A549 treated with Mapracorat at 1 μM for 4 hours (cell line): ENCODE data around the gene PREP. TPM values are rescaled to one million over a fixed set of nuclear protein-coding genes. Genes with fewer than 3 reads are reported as not detected.

ENCODE experiments used
- total RNA-seq: library from RNA; stranded (reverse); fragments of 200-300 nt; extraction: Qiagen RNA extraction; gene quantifications from 5 replicates; pipeline ENCODE4 v1.2.3, GENCODE V29; 2022

Gene PREP
- total RNA-seq = 34.2 to 35.7 TPM (median 35.2 TPM) in 5 replicates

DNA sequence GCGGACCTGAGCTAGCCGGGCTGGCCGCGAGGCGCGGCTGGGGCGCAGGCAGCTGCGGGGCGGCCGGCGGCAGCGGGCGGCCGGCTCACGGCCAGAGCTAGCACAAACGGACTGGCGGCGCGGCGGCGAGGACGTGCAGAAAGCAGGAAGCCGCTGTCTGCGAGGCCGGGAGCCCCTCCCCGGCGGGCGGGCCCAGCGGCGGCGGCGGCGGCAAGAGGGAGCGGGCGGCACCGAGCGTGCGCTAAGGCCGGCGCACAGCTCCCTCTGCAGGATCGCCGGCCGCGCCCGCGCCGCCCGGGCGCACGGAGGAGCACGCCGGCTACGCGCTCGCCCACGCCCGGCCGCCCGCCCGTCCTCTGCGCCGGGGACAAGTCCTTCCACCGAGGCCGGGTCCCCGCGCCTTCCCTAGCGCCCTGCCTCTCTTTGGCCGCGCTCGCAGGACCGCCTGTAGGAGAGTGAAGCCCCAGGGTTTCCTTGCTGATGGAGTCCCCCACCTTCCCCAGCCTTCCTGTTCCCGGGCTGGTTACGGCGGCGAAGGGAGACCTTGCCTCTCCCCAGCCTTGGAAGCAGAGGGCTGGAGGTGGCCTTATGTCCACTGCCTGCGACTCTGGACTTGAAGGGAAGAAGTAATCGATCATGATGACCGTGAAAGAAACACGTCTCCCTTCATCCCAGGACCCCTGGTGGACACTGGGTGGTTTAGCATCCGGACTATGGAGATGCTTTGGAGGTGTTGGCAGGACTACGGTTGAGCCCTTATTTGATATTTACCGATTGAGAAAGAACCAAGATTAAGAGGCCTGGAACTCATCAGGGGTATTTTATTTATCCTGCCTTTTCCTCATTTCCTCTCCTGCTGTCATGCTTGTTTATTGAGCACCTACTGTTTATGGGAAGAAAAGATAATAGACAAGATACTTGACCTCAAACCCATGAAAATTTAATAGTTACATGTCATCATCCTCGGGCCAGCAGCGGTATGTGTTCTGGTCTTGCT lies at the start of gene PREP:
PREP (minus strand) TSS at position 144 of the 997 bp plus-strand sequence. CDS start 191 bp downstream, outside the sequence.

Other genes starting within 250 kb of the PREP start
- gene POPDC3, start 223.1 kb downstream of the PREP start, total RNA-seq = 23.4 to 25.4 TPM (median 24.4 TPM) in 5 replicates